HG03196 (cell line): ENCODE measurements around the gene UQCRH.
"Not testable (repeated sequence)": the region's sequence is repeated elsewhere in the genome, so short reads cannot be mapped to it uniquely, and the experiment has no call there.

Source experiments
- ATAC-seq: cut with Tn5 transposase; IDR thresholded peaks from one replicate; pipeline ENCODE4 v1.9.1; 2021; ENCODE audit not compliant: unreplicated experiment

Gene UQCRH

DNA sequence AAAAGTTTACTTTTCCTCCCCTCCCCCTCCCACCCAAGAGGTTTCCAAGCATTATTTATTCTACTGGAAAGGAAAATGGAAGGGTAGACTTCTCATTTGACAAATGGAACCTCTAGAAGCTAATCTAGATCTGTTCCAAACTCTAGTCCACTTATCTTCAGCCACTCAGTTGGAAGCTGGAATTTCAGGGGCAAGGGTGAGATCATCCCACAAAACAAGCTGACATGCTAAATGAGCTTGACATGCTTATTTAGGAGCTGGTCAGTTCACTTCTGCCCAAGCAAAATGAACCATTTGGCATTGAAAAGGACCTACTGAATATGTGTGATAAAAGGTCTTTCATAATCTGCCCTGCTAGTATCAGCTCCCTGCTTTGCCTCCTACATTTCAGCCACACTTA is 5.1 kb upstream of the UQCRH start:
- ATAC-seq = no peak

DNA sequence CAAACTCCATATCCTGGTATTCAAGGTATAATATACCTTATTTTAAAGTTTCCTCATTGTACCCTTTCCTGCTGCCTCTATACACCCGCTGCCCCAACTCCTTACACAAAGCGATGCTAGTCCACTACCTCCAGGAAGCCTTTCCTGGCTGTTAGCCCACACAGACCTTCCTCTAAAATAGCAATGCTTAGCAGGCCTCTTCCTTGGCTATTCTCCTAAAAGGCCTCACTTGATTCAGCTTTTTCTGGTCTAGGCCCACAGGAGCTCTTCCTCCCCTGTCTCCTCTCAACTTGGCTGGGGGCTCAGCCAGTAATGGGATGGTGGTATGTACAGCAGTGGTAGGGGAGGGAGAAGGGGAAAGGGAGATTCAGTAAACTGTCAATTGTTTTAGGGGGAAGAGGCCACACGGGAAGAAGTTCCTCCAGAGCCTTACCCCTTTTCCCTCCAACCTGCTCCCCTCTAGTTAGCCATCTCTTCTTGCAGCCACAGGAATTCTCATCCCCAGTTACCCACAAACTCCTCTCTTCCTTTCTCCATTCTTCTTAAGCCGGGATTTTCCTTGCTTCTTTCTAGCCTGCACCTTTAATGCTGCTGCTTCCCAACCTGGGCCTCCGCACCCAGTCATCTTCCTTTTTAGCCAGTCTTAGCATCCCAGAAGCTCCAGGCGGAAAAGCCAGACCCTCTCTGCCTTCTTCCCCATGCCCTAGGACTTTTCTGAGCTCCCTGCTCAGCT is 2.7 kb upstream of the UQCRH start:
- ATAC-seq = no peak

DNA sequence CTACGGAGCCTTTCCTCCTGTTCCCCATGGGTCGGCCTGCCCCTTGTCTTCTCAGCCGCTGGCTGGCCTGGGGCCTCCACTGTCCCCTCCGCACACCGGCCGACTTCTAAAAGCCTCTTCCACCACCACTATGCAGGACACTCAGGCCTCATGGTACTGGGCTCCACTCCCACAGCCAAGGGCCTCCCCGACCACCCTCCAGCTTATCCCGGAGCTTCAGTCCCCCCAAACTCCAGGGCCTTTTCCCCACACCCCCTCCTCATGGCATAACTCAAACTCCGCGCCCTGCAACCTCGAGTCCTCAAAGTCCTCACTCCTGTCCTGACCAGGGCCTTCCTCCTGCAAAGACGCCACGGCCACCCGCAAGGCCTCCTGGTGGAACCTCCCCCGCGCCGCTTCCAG is 2.1 kb upstream of the UQCRH start:
- ATAC-seq = no peak

DNA sequence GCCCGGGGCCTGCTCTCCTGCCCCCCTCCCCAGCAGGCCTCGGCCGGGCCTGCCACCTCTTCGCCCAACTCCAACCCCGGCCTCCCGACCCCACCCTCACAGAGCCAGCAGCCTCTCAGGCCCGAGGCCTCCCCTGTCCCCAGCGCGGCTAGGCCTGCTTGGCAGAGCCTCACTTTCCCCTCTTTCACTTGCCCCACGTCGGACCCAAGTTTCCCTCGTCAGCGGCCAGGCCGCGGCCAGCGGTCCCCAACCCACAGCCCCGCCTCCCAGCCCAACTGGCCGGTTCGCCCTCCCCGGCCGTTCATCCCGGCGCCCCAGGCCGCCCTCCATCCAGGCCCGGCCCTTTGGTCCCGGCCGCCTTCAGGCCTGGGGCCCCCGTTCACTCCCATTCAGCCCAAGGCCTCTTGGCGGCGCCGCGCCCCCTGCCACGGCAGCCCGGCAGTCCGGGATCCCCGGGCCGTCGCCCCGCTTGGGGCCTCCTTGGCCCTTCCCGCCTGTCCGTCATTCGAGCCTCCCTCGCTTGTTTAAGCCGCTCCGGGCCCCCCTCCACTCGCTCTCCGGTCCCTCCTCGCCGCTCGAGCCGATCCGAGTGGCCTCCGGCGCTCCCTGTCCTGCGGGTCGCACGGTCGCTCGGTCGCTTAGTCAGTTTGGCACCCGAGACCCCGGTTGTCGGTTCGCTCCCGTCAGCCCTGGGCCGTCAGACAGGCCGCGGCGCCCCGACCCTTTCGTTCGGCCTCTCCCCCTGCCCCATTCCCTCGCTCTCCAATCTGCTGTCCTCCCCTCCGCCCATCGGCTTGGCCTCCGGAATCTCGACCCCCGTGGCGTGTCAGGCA is 1.5 kb upstream of the UQCRH start:
- peak; percentile 38 for ATAC-seq

DNA sequence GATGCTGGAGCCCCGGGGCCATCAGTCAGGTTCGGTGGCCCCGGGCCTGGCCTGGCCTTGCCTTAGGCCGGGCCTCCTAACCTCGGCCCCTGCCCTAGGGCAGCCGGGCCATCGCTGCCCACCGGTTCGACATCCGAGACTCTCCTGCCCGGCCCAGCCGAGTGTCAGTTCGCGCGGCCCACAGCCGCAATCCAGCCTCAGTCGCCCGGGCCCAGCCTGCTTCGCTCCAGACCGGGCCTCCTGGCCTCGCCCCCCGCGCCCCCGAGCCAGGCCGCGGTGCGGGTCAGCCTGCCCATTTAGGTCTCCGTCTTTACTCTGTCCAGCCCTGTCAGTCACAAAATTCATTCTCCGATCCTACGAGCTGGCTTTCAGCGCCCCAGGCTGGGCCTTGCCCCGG is 859 bp upstream of the UQCRH start:
- ATAC-seq = peak; percentile 11

DNA sequence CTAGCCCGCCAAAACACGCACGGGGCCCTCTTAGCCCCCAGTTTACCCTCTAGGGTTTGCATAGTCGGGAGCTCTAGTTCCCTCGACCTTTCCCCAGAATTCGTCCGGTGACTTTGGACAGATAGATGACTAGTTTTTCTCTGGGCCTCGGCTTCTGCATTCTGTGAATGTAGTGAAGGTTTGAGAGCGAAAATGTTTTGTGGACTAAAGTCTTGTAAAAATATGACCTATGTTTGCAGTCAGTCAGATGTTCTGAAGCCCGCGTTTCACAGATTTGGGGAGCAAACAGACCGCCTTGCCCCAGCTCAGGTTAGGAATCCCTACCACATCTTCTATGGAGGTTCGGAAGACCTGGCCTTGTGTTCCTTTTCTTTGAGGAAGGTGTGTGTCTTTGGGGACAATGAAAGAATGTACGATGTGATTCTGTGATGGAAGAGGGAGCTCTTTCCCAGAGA is 401 bp downstream of the UQCRH start:
- ATAC-seq = no peak

DNA sequence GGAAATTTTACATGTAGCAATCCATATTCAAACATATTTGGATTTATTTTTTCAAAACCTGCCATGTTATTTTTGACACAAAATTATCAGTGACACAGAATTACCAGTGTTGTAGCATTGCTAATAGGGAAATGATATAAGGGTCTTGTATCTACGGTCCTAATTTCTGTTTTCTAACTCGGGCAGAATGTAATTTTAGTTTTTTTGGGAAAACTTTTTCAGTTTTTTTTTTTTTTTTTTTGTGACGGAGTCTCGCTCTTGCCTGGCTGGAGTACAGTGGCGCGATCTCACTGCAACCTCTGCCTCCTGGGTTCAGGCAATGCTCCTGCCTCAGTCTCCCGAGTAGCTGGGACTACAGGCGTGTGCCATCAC is 2.6 kb downstream of the UQCRH start:
- ATAC-seq = no peak

DNA sequence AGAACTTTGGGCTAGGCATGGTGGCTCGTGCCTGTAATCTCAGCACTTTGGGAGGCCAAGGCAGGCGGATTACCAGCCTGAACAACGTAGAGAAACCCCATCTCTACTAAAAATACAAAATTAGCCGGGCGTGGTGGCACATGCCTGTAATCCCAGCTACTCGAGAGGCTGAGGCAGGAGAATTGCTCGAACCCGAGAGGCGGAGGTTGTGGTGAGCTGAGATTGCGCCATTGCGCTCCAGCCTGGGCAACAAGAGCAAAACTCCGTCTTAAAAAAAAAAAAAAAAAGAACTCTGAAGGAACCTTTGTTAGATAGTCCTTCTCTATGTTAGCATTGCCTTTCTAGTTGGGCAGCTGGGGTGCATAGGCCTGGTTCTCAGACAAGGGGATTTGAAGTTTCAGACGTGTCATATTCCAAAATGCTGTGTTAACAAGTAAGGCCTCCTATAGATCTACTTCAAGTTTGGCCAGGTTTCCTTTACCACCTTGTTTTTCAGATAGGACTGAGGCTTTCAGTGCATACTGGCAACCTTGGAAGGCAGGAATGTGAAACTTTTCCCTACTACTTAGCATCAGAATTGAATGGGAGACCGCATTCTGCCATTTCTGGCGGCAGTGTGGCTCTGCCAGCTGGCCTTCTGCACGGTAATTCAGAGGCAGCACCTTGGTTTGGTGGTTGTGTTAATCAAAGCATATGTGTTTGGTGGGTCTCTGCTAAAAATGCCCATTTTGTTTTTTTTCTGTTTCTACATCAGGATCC is 6.1 kb downstream of the UQCRH start:
- ATAC-seq = no peak

DNA sequence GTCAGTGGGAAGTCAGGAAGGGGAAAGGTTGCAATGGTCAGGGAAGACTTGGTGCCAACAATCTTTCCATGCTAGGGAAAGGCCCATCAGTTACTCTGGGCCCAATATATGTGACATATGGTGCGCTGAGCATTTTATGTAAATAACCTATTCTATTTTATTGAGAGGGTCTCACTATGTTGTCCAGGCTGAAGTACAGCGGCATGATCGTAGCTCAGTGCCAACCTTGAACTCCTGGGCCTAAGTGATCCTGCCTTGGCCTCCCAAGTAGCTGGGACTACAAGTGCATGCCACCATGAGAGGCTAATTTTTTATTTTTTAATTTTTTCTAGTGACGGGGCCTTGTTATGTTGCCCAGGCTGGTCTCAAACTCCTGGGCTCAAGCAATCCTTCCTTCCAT is 6.8 kb downstream of the UQCRH start:
- no peak for ATAC-seq

DNA sequence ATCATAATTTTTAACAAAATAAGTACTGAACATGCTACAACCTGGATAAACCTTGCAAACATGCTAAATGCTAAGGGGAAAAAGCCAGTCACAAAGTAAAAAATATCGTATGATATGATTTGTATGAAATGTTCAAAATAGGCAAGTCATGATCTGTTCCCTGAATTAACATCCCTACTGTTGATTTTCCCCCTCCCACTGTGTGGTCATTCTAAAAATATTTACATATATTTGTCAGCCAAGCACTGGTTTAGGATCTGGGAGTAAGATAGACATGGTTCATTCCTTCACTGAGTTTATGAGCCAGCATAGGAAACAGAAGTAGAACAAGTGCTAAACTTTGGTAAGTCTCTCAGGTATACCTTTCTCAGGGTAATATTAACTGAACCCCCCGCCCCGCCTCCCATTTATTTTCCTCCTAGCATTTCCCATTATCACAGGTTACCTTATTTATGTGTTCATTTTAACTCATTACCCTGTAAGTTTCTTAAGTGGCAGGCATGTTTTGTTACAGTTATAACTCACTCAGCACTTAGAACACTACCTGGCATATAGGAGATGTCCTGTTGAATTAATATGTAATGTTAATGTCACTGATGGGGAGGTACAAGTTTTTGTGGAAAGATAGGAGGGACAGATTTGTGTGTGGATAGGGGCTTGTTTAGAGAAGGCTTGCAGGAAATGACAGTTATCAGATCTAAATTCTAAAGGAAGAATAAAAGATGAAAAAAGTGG is 12.3 kb downstream of the UQCRH start:
- ATAC-seq = no peak

DNA sequence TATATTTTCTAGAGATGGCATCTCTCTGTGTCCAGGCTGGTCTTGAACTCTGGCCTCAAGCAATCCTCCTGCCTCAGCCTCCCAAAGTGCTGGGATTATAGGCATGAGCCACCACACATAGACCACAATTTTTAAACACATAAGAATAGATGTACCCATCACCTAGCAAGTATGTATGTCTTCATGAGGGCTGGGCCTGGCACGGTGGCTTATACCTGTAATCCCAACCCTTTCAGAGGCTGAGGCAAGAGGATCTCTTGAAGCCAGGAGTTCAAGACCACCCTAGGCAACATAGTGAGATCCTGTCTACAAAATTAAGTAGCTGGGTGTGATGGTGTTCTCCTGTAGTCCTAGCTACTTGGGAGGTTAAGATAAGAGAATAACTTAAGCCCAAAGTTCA is 13.8 kb downstream of the UQCRH start:
- no peak for ATAC-seq

DNA sequence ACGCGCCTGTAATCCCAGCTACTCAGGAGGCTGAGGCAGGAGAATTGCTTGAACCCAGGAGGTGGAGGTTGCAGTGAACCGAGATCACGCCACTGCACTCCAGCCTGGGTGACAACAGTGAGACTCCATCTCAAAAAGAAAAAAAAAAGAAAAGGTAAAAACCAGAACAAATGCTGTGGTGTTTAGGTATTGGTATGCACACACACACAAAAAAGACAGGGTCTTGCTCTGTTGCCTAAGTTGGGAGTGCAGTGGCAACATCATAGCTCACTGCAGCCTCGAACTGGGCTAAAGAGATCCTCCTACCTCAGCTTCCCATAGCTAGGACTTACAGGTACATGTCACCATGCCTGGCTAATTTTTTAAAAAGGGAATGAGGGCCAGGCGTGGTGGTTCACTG is 15.8 kb downstream of the UQCRH start:
- ATAC-seq = not testable (repeated sequence)

DNA sequence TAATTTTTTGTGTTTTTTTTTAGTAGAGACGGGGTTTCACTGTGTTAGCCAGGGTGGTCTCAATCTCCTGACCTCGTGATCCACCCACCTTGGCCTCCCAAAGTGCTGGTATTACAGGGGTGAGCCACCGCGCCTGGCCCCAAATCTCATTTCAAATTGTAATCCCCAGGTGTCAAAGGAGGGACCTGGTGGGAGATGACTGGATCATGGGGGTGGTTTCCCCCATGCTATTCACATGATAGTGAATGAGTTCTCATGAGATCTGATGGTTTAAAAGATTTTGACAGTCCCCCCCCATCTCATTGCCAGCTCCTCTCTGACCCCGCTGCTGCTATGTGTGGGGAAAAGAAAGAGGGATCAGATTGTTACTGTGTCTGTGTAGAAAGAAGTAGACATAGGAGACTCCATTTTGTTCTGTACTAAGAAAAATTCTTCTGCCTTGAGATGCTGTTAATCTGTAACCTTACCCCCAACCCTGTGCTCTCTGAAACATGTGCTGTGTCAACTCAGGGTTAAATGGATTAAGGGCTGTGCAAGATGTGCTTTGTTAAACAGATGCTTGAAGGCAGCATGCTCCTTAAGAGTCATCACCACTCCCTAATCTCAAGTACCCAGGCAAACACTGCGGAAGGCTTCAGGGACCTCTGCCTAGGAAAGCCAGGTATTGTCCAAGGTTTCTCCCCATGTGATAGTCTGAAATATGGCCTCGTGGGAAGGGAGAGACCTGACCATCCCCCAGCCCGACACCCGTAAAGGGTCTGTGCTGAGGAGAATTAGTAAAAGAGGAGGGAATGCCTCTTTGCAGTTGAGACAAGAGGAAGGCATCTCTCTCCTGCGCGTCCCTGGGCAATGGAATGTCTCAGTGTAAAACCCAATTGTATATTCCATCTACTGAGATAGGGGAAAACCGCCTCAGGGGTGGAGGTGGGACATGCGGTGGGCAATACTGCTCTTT is 16.7 kb downstream of the UQCRH start:
- ATAC-seq = not testable (repeated sequence)

DNA sequence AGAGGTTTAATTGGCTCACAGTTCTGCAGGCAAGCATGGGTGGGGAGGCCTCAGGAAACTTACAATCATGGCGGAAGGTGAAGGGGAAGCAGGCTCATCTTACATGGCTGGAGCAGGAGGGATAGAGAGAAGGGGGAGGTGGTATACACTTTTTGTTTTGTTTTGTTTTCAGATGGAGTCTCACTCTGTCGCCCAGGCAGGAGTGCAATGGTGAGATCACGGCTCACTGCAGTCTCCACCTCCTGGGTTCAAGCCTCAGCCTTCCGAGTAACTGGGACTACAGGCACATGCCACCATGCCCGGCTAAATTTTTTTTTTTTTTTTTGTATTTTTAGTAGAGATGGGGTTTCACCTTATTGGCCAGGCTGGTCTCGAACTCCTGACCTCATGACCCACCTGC is 18.7 kb downstream of the UQCRH start:
- ATAC-seq = not testable (repeated sequence)

DNA sequence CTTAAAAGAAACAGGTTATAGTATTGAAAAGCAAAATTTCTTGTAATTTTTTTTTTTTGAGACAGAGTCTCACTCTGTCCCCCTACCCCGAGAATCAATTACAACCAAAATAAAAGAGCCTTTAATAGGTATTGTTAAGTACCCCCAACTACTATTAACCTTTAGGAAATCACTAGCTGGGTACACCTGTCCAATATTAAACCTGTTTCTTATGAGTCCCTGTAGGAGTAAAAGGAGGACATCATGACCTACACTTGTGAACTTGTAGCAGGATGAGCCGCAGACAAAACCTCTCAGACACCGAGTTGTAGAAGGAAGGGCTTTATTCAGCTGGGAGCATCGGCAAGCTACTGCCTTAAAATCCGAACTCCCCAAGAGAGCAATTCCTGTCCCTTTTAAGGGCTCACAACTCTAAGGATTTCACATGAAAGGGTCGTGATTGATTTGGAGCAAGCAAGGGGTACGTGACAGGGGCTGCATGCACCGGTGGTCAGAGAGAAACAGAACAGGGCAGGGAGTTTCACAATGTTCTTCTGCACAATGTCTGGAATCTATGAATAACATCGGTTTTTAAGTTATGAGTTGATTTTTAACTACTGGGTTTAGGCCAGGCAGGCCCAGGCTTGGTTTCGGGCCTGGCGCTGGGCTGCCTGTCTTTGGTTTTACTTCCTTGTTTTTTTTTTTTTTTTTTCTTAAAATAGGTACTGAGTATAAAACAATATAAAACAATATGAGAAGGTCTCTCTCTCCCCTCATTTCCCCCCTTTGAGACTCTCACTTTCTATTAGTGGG is 22.0 kb downstream of the UQCRH start:
- ATAC-seq = peak; percentile 45

DNA sequence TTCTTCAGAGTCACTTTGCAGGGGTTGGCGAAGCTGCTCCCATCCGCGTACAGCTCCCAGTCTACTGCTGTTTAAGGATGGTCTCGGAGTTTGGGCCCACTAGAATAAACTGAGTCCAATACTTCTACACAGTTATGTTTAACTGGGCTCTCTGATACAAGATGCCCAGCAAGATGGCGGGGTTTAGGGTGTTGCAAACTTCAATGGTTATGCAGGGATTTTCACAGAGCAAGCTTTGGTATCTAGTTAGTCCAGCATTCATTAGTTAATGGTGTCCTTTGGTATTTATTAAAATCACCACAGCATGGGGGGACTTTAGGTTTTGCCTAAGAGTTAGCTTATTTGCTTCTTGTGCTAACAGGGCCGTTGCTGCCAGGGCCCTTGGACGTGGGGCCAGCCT is 24.7 kb downstream of the UQCRH start:
- ATAC-seq = not testable (repeated sequence)

DNA sequence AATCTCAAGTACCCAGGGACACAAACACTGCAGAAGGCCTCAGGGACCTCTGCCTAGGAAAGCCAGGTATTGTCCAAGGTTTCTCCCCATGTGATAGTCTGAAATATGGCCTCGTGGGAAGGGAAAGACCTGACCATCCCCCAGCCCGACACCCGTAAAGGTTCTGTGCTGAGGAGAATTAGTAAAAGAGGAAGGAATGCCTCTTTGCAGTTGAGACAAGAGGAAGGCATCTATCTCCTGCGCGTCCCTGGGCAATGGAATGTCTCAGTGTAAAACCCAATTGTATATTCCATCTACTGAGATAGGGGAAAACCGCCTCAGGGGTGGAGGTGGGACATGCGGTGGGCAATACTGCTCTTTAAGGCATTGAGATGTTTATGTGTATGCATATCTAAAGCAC is 26.3 kb downstream of the UQCRH start:
- ATAC-seq = not testable (repeated sequence)

DNA sequence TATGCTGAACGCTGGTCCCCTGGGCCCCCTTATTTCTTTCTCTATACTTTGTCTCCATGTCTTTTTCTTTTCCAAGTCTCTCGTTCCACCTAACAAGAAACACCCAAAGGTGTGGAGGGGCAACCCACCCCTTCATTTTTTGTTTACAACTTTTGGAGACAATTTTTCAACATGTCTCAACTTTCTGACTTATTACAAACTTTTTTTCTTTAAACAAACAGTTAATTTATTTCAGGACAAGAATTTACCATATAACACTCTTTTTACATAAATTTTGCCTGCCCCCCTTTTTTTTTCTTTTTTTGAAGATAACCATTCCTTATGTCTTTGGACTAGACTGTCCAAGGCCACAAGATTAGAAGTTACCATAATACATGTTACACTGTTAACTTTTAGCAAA is 26.9 kb downstream of the UQCRH start:
- ATAC-seq = not testable (repeated sequence)
